Skin epidermis (tissue), 12 donors: ENCODE measurements around the gene METTL21A.
"Not testable (repeated sequence)": the region's sequence is repeated elsewhere in the genome, so short reads cannot be mapped to it uniquely, and the experiment has no call there.

Source experiments
- H3K27ac ChIP-seq, 21 experiments: fragments of 200-600 bp; sonication (generic) in 11 of 21; one replicate each; pipeline ENCODE4 v1.5.0; 2020; ENCODE audit warnings: mild to moderate bottlenecking in 3 of 21, inconsistent platforms in 2 of 21, moderate library complexity in 2 of 21
- H3K4me3 ChIP-seq, 7 experiments: fragments of 200-600 bp; sonication (generic) in 2 of 7; one replicate each; pipeline ENCODE4 v1.5.0; 2020; ENCODE audit warnings: inconsistent platforms in 2 of 7, mild to moderate bottlenecking in 2 of 7, moderate library complexity in 1 of 7

METTL21A gene

GRCh38 chr2:207625014-207625907 is at the start of gene METTL21A:
TSS of gene METTL21A (minus strand) at chr2:207625394. CDS start at chr2:207624375, 1,019 bp downstream.
- Histone ChIP-seq H3K27ac (peak within 1 kb of the TSS; percentile 28 to 98 (median 93)), H3K4me3 (peak within 1 kb of the TSS; percentile 73 to 93 (median 81))

- H3K4me3 ChIP-seq: no peak overlapping the region
- no peak overlapping the region for H3K27ac ChIP-seq
Observed at GRCh38 chr2:207674826-207675225, 49.6 kb upstream of the METTL21A start.

- H3K27ac ChIP-seq: no peak overlapping the region
Observed at GRCh38 chr2:207674266-207674774, 49.1 kb upstream of the METTL21A start.

GRCh38 chr2:207673431-207673830 is 48.2 kb upstream of the METTL21A start:
- Histone ChIP-seq H3K27ac (no peak overlapping the region), H3K4me3 (no peak overlapping the region)

More at GRCh38 chr2:207674266-207674774, 49.1 kb upstream of the METTL21A start:
- no peak overlapping the region for H3K4me3 ChIP-seq

GRCh38 chr2:207670887-207671286 is 45.7 kb upstream of the METTL21A start:
- H3K27ac ChIP-seq: no peak overlapping the region
- H3K4me3 ChIP-seq: no peak overlapping the region

GRCh38 chr2:207663870-207664545 is 38.8 kb upstream of the METTL21A start:
- H3K27ac ChIP-seq: no peak overlapping the region
- H3K4me3 ChIP-seq: no peak overlapping the region

- Histone ChIP-seq H3K4me3 (no peak overlapping the region), H3K27ac (peak overlapping the region in 1 of 21 experiments; percentile 50)
Observed at GRCh38 chr2:207662203-207662602, 37.0 kb upstream of the METTL21A start.

GRCh38 chr2:207660994-207661393 is 35.8 kb upstream of the METTL21A start:
- Histone ChIP-seq H3K4me3 (no peak overlapping the region), H3K27ac (no peak overlapping the region)

- no peak overlapping the region for H3K4me3 ChIP-seq
- H3K27ac ChIP-seq: no peak overlapping the region
Observed at GRCh38 chr2:207658156-207658555, 33.0 kb upstream of the METTL21A start.

GRCh38 chr2:207655000-207655399 is 29.8 kb upstream of the METTL21A start:
- Histone ChIP-seq H3K27ac (no peak overlapping the region), H3K4me3 (no peak overlapping the region)

- not testable (repeated sequence) for H3K4me3 ChIP-seq, H3K27ac ChIP-seq
Observed at GRCh38 chr2:207646582-207646981, 21.4 kb upstream of the METTL21A start.

- no peak overlapping the region for H3K4me3 ChIP-seq
- no peak overlapping the region for H3K27ac ChIP-seq
Observed at GRCh38 chr2:207643892-207644291, 18.7 kb upstream of the METTL21A start.

- H3K4me3 ChIP-seq: no peak overlapping the region
Observed at GRCh38 chr2:207640661-207641060, 15.5 kb upstream of the METTL21A start.

GRCh38 chr2:207640160-207640559 is 15.0 kb upstream of the METTL21A start:
- Histone ChIP-seq H3K27ac (no peak overlapping the region), H3K4me3 (no peak overlapping the region)

More at GRCh38 chr2:207640661-207641060, 15.5 kb upstream of the METTL21A start:
- no peak overlapping the region for H3K27ac ChIP-seq

GRCh38 chr2:207639288-207639687 is 14.1 kb upstream of the METTL21A start:
- not testable (repeated sequence) for H3K27ac ChIP-seq

GRCh38 chr2:207635468-207636200 is 10.4 kb upstream of the METTL21A start:
- no peak overlapping the region for H3K4me3 ChIP-seq
- no peak overlapping the region for H3K27ac ChIP-seq

More at GRCh38 chr2:207639288-207639687, 14.1 kb upstream of the METTL21A start:
- H3K4me3 ChIP-seq: not testable (repeated sequence)

GRCh38 chr2:207633686-207634085 is 8.5 kb upstream of the METTL21A start:
- Histone ChIP-seq H3K27ac (no peak overlapping the region), H3K4me3 (no peak overlapping the region)

- H3K27ac ChIP-seq: peak overlapping the region in 4 of 21 experiments; percentile 5 to 41 (median 28)
- no peak overlapping the region for H3K4me3 ChIP-seq
Observed at GRCh38 chr2:207632575-207633493, 7.6 kb upstream of the METTL21A start.

- H3K4me3 ChIP-seq: no peak overlapping the region
- H3K27ac ChIP-seq: no peak overlapping the region
Observed at GRCh38 chr2:207630491-207630890, 5.3 kb upstream of the METTL21A start.
